Gastroesophageal sphincter (tissue), 3 donors: ENCODE results near the gene ALOX12.

Source experiments
- CTCF ChIP-seq, 4 experiments: fragments of 200-600 bp in 2 of 4; fragments of 450-650 bp in 2 of 4; sonication (generic) in 1 of 4; IDR thresholded peaks; one replicate each; pipeline ENCODE4 v1.5.1; 2017 to 2019; ENCODE audit warnings: antibody characterized with exemption in 4 of 4, mild to moderate bottlenecking in 2 of 4, moderate library complexity in 2 of 4
- POLR2AphosphoS5 ChIP-seq: sonication (generic); formaldehyde crosslinking; IDR thresholded peaks from one replicate; pipeline ENCODE4 v1.6.1; 2017; ENCODE audit warnings: antibody characterized with exemption

GRCh38 chr17:7016418-7016817 lies 20.6 kb downstream of the ALOX12 start:
- TF ChIP-seq CTCF (IDR thresholded peaks at IDR 0.05) (no peak), POLR2AphosphoS5 (no peak)
